IMR-90 (cell line): Measurements from ENCODE around the gene SCGB1D1. TPM values are rescaled to one million over a fixed set of nuclear protein-coding genes. Genes with fewer than 3 reads are reported as not detected.

Experiments used
- ATAC-seq: fragments of 200-7000 bp; cut with Tn5 transposase; 2 replicates; pipeline ENCODE4 v1.9.1; 2020; ENCODE audit warnings: low read depth, mild to moderate bottlenecking, moderate library complexity
- BruUV-seq: library from RNA; stranded (reverse); fragments of 400-500 nt; replicated peaks from 2 replicates; lab custom pipeline; 2021; lab: Mats Ljungman, UMichigan
- CTCF ChIA-PET: fragments of 300-600 bp; formaldehyde crosslinking; extraction: SDS; loops from one replicate; lab custom pipeline; 2021; ENCODE audit warnings: antibody characterized with exemption; lab: Yijun Ruan, JAX
- POLR2A ChIA-PET: fragments of 300-600 bp; sonication (Branson Sonifier 250); formaldehyde crosslinking; loops from one replicate; lab custom pipeline; 2022; ENCODE audit warnings: antibody characterized with exemption; ENCODE audit not compliant: unreplicated experiment; lab: Charles Lee
- DNase-seq: peaks from one replicate; pipeline ENCODE4 v3.0.0; 2013
- H2AFZ ChIP-seq: replicated peaks from 2 replicates; pipeline ENCODE3; 2013; ENCODE audit warnings: low read length, mild to moderate bottlenecking; ENCODE audit not compliant: poor library complexity
- H2AK5ac ChIP-seq: 2 replicates; pipeline ENCODE4 v1.6.1; 2013; ENCODE audit warnings: low read depth, low read length, inconsistent platforms
- H2AK9ac ChIP-seq: replicated peaks from 2 replicates; pipeline ENCODE3; 2013; ENCODE audit warnings: mild to moderate bottlenecking, low read depth, low read length, moderate library complexity; ENCODE audit not compliant: poor library complexity
- H2BK120ac ChIP-seq: 2 replicates; pipeline ENCODE4 v1.6.1; 2013; ENCODE audit warnings: low read depth, low read length, inconsistent platforms
- H2BK15ac ChIP-seq: 3 replicates; pipeline ENCODE4 v1.6.1; 2013; ENCODE audit warnings: low read depth, low read length, inconsistent platforms
- H2BK20ac ChIP-seq: 2 replicates; pipeline ENCODE4 v1.6.1; 2013; ENCODE audit warnings: low read depth, mild to moderate bottlenecking, inconsistent platforms, low read length, moderate library complexity
- H2BK5ac ChIP-seq: 2 replicates; pipeline ENCODE4 v1.6.1; 2013; ENCODE audit warnings: mild to moderate bottlenecking, low read depth, low read length, inconsistent platforms; ENCODE audit not compliant: poor library complexity, severe bottlenecking
- H3K14ac ChIP-seq: replicated peaks from 2 replicates; pipeline ENCODE4 v1.6.1; 2013; ENCODE audit warnings: low read depth, low read length, inconsistent platforms
- H3K18ac ChIP-seq: 2 replicates; pipeline ENCODE4 v1.6.1; 2013; ENCODE audit warnings: low read depth, low read length, control low read depth
- H3K23ac ChIP-seq: 2 replicates; pipeline ENCODE4 v1.6.1; 2013; ENCODE audit warnings: low read depth, low read length, inconsistent platforms
- H3K27ac ChIP-seq: 2 replicates; pipeline ENCODE4 v1.5.1; 2013; ENCODE audit warnings: mild to moderate bottlenecking, control low read depth, low read length; ENCODE audit not compliant: insufficient read depth
- H3K27me3 ChIP-seq: 2 replicates; pipeline ENCODE4 v1.6.1; 2013; ENCODE audit warnings: low read length; ENCODE audit not compliant: control insufficient read depth, insufficient read depth
- H3K36me3 ChIP-seq: 2 replicates; pipeline ENCODE4 v1.6.1; 2013; ENCODE audit warnings: low read length, mixed read lengths; ENCODE audit not compliant: control insufficient read depth, insufficient read depth
- H3K4ac ChIP-seq: 2 replicates; pipeline ENCODE4 v1.6.1; 2013; ENCODE audit warnings: low read depth, low read length, inconsistent platforms
- H3K4me1 ChIP-seq: 2 replicates; pipeline ENCODE4 v1.6.1; 2013; ENCODE audit warnings: low read length, mixed read lengths; ENCODE audit not compliant: control insufficient read depth, insufficient read depth
- H3K4me2 ChIP-seq: 2 replicates; pipeline ENCODE4 v1.6.1; 2013; ENCODE audit warnings: low read depth, mild to moderate bottlenecking, control low read depth, low read length, moderate library complexity
- H3K4me3 ChIP-seq: 2 replicates; pipeline ENCODE4 v1.5.1; 2013; ENCODE audit warnings: low read depth, mild to moderate bottlenecking, control low read depth, low read length, moderate library complexity; ENCODE audit not compliant: insufficient read depth
- H3K56ac ChIP-seq: 2 replicates; pipeline ENCODE4 v1.6.1; 2013; ENCODE audit warnings: low read length, inconsistent platforms; ENCODE audit not compliant: insufficient read depth; ENCODE audit errors: extremely low read depth
- H3K79me1 ChIP-seq, 2 experiments: 2 replicates each; pipeline ENCODE4 v1.6.1; 2013; ENCODE audit warnings: low read length in 2 of 2, inconsistent platforms in 1 of 2, low read depth in 1 of 2
- H3K9ac ChIP-seq: 2 replicates; pipeline ENCODE4 v1.6.1; 2013; ENCODE audit warnings: low read depth, low read length, control low read depth
- H3K9me1 ChIP-seq: 2 replicates; pipeline ENCODE4 v1.6.1; 2013; ENCODE audit warnings: low read length, inconsistent platforms; ENCODE audit not compliant: insufficient read depth
- H3K9me3 ChIP-seq: 2 replicates; pipeline ENCODE4 v1.6.1; 2013; ENCODE audit warnings: low read length; ENCODE audit not compliant: control insufficient read depth, insufficient read depth
- H4K20me1 ChIP-seq: 2 replicates; pipeline ENCODE4 v1.6.1; 2013; ENCODE audit warnings: low read length, inconsistent platforms; ENCODE audit not compliant: insufficient read depth
- H4K5ac ChIP-seq: 2 replicates; pipeline ENCODE4 v1.6.1; 2013; ENCODE audit warnings: mild to moderate bottlenecking, low read depth, low read length, control low read depth
- H4K8ac ChIP-seq, 2 experiments: 2 replicates each; pipeline ENCODE4 v1.6.1; 2013; ENCODE audit warnings: low read depth in 2 of 2, low read length in 2 of 2, control low read depth in 1 of 2, inconsistent platforms in 1 of 2
- H4K91ac ChIP-seq: 2 replicates; pipeline ENCODE4 v1.6.1; 2013; ENCODE audit warnings: low read depth, low read length, inconsistent platforms; ENCODE audit not compliant: insufficient read depth
- BHLHE40 ChIP-seq: fragments of 150-350 bp; IDR thresholded peaks from 2 replicates; pipeline ENCODE4 v1.6.1; 2016; ENCODE audit warnings: mild to moderate bottlenecking, low read depth, low read length
- CEBPB ChIP-seq: IDR thresholded peaks from 2 replicates; pipeline ENCODE4 v1.6.1; 2012; ENCODE audit warnings: low read depth, low read length, improper control_type of control experiment
- CHD1 ChIP-seq: IDR thresholded peaks from 2 replicates; pipeline ENCODE4 v1.6.1; 2012; ENCODE audit warnings: low read depth, low read length, improper control_type of control experiment
- CTCF ChIP-seq: conservative IDR thresholded peaks from 2 replicates; pipeline ENCODE4 v1.5.1; 2012; ENCODE audit warnings: mild to moderate bottlenecking, low read depth, low read length, improper control_type of control experiment
- ELK1 ChIP-seq: fragments of 150-350 bp; IDR thresholded peaks from 2 replicates; pipeline ENCODE4 v1.6.1; 2016; ENCODE audit warnings: low read depth, mild to moderate bottlenecking, low read length, moderate library complexity, borderline replicate concordance
- FOS ChIP-seq: fragments of 150-350 bp; IDR thresholded peaks from 2 replicates; pipeline ENCODE4 v1.6.1; 2016; ENCODE audit warnings: low read depth, low read length
- MAFK ChIP-seq: IDR thresholded peaks from 2 replicates; pipeline ENCODE4 v1.6.1; 2012; ENCODE audit warnings: low read depth, low read length, improper control_type of control experiment
- MAZ ChIP-seq: IDR thresholded peaks from 2 replicates; pipeline ENCODE4 v1.6.1; 2012; ENCODE audit warnings: low read depth, mild to moderate bottlenecking, low read length, improper control_type of control experiment, moderate library complexity, borderline replicate concordance
- MXI1 ChIP-seq: IDR thresholded peaks from 2 replicates; pipeline ENCODE4 v1.6.1; 2012; ENCODE audit warnings: low read depth, mild to moderate bottlenecking, low read length, moderate library complexity, borderline replicate concordance
- NFE2L2 ChIP-seq: fragments of 150-350 bp; IDR thresholded peaks from 2 replicates; pipeline ENCODE4 v1.6.1; 2016; ENCODE audit warnings: low read depth, mild to moderate bottlenecking, low read length
- POLR2A ChIP-seq: IDR thresholded peaks from 2 replicates; pipeline ENCODE4 v1.6.1; 2012; ENCODE audit warnings: mild to moderate bottlenecking, low read depth, low read length
- RAD21 ChIP-seq: IDR thresholded peaks from 2 replicates; pipeline ENCODE4 v1.6.1; 2012; ENCODE audit warnings: low read length, improper control_type of control experiment
- RCOR1 ChIP-seq: IDR thresholded peaks from 2 replicates; pipeline ENCODE4 v1.6.1; 2012; ENCODE audit warnings: mild to moderate bottlenecking, low read length, improper control_type of control experiment; ENCODE audit not compliant: insufficient replicate concordance
- RFX5 ChIP-seq: IDR thresholded peaks from 2 replicates; pipeline ENCODE4 v1.8.0; 2012; ENCODE audit warnings: low read depth, mild to moderate bottlenecking, low read length, moderate library complexity
- SMC3 ChIP-seq: fragments of 150-350 bp; IDR thresholded peaks from 2 replicates; pipeline ENCODE4 v1.6.1; 2016; ENCODE audit warnings: low read depth, mild to moderate bottlenecking, antibody characterized with exemption, low read length, moderate library complexity
- USF2 ChIP-seq: fragments of 150-350 bp; IDR thresholded peaks from 2 replicates; pipeline ENCODE4 v1.6.1; 2017; ENCODE audit warnings: mild to moderate bottlenecking, antibody characterized with exemption, low read length, low read depth
- WGBS, 2 experiments: methylation state at CpG; one replicate each; pipeline versions ENCODE4 v1.1.5 to v1.1.7; 2013; ENCODE audit warnings: missing lambda C conversion rate in 2 of 2; ENCODE audit not compliant: insufficient read length in 1 of 2; ENCODE audit errors: extremely low coverage in 2 of 2; 5-methylcytosine and 5-hydroxymethylcytosine counted together
- dilution Hi-C: fragments of 300-500 bp; cut with HindIII; formaldehyde crosslinking; loops from one replicate; pipeline ENCODE4 v1.14.3; 2018; ENCODE audit warnings: low sequenced_read_pairs; ENCODE audit not compliant: unreplicated experiment
- in situ Hi-C: fragments of 300-500 bp; cut with MboI; formaldehyde crosslinking; loops from 3 replicates; pipeline ENCODE4 v1.14.3; 2019; ENCODE audit warnings: low sequenced_read_pairs, inconsistent platforms, mixed read lengths
- intact Hi-C: fragments of 100-400 bp; cut with micrococcal nuclease; formaldehyde crosslinking; loops from 2 replicates; pipeline ENCODE4 v1.10.0; 2022
- polyA plus RNA-seq, 3 experiments: library from polyadenylated mRNA; depleted of rRNA; stranded (reverse); fragments of >200 nt; gene quantifications; 2 replicates each; pipeline ENCODE4 v1.2.3, GENCODE V29; 2012; ENCODE audit warnings: low replicate concordance in 1 of 3
- total RNA-seq: library from RNA; depleted of rRNA; stranded (reverse); fragments of >200 nt; gene quantifications from 2 replicates; pipeline ENCODE4 v1.2.3, GENCODE V29; 2012

Gene SCGB1D1
- total and polyA plus RNA-seq, 2 of the 4 experiments (the other 2 are of a cell fraction): not detected

- Histone ChIP-seq H3K56ac (no peak overlapping the region), H2AK5ac (no peak overlapping the region), H3K79me1 (peaks cover 4 to 10% of the 10 kb centered on the region in 2 experiments; a peak in 3 of 4 replicates), H3K9ac (no peak overlapping the region), H4K91ac (no peak overlapping the region), H3K4me1 (no peaks in the 10 kb centered on the region), H2BK5ac (no peak overlapping the region), H3K4me3 (no peak overlapping the region), H2BK15ac (no peak overlapping the region), H3K9me1 (no peaks in the 10 kb centered on the region), H3K4me2 (no peak overlapping the region), H3K9me3 (no peaks in the 10 kb centered on the region), H2BK120ac (no peak overlapping the region), H4K8ac (no peak overlapping the region), H3K14ac (no peak overlapping the region), H2AK9ac (no peak overlapping the region), H3K23ac (no peak overlapping the region), H2AFZ (no peak overlapping the region), H2BK20ac (no peak overlapping the region), H3K18ac (no peak overlapping the region), H3K27ac (no peak overlapping the region), H3K4ac (no peak overlapping the region), H3K27me3 (no peaks in the 10 kb centered on the region), H3K36me3 (peaks cover 55% of the 10 kb centered on the region), H4K20me1 (no peaks in the 10 kb centered on the region), H4K5ac (no peak overlapping the region)
- ChIA-PET CTCF (no interaction called here), POLR2A (no interaction called here)
- intact Hi-C loops (no loop called here), dilution Hi-C loops (no loop called here), in situ Hi-C loops (no loop called here)
- BruUV-seq: no TSS peak
- no peak for ATAC-seq
- DNase-seq: no peak
- WGBS, 2 experiments: 100% methylated on average over 7 of the region's 11 CpGs; no CpG with 5 or more reads in 1 of the 2 experiments
- no peak for TF ChIP-seq ELK1
- TF ChIP-seq FOS: no peak
- no peak for TF ChIP-seq SMC3
- no peak for TF ChIP-seq POLR2A
- no peak for TF ChIP-seq MAFK
- no peak for TF ChIP-seq CHD1
- no peak for TF ChIP-seq BHLHE40
- TF ChIP-seq USF2: no peak
- TF ChIP-seq CTCF: no peak
- no peak for TF ChIP-seq MAZ
- no peak for TF ChIP-seq CEBPB
- no peak for TF ChIP-seq RAD21
- no peak for TF ChIP-seq RCOR1
- no peak for TF ChIP-seq RFX5
- no peak for TF ChIP-seq NFE2L2
- TF ChIP-seq MXI1: no peak
Observed at GRCh38 chr11:62145261-62145871, 44.6 kb upstream of the SCGB1D1 start.
